Activated CD4-positive, alpha-beta T cell treated with anti-CD3 and anti-CD28 coated beads for 24 hours (primary cell): ENCODE measurements around the gene AMPD3.

Experiments
- DNase-seq, 2 donors: peaks; one replicate each; pipeline ENCODE4 v3.0.0-alpha.2; 2020; ENCODE audit warnings: low read depth in 2 of 2

Gene AMPD3

GRCh38 chr11:10488934-10489691 lies 34.0 kb downstream of the AMPD3 start:
- DNase-seq: no peak

GRCh38 chr11:10490032-10490397 lies 35.0 kb downstream of the AMPD3 start:
- no peak for DNase-seq

DNA sequence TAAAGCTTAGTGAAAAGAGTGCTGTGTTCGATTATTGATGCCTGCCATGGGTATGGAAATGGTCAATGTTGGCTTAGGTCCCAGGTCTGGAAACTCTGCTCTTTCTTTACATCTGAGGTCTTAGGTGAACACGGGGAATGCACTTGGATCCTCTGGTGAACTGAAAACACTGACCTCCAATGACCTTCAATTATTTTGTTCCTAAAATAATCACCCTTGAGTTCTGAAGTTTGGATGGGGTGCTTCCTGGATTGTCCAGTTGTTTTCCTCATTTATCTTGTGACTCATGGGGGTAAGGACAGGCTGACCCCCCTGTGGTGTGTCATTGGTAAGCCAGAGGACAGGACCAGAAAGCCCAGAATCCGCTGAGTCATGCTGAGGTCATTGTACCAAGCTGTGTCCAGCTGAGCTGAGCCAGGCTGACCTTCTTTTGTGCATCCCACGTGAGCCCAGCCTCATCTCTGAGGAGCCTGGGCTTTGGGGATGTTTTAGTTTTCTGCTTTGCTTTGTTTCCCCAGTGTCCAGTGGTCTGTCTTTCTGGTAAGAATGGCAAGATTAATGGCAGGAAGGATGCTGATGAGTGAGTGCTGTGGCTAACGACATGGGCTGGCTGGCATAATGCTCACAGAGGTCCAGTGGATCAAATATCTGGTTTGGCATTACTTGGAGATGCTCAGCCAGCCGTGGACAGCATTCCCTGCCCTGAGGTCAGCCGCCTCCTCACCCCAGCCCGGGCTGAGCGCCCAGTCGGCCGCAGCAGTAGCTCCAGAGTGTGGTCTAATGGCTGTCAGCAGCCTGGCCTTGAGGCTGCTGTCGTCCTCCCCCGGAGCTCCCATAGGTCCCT lies 35.6 kb downstream of the AMPD3 start:
- DNase-seq: no peak

GRCh38 chr11:10492084-10492483 lies 37.0 kb downstream of the AMPD3 start:
- DNase-seq: no peak

DNA sequence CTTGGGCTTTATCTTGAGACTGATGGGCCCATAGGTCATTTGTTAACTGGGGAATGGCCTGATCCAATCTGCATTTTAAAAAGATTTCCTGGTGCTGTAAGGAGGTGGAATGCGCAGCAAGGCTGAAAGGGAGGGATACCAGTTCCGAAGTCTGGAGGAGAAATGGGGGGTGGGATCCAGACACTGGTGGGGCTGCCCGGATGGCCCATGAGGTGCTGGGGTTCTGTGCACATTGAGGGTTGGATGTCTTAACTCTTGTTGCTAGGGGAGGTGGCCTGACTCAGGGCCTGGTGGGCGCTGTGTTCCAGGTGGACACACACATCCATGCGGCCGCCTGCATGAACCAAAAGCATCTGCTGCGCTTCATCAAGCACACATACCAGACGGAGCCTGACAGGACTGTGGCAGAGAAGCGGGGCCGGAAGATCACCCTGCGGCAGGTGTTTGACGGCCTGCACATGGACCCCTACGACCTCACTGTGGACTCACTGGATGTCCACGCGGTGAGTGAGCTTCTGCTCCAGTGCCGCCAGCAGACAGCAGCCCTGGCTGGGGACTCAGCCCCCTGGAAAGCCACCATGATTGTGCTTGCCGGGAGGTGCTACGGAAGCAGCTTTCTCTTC lies 38.1 kb downstream of the AMPD3 start:
- DNase-seq: no peak

DNA sequence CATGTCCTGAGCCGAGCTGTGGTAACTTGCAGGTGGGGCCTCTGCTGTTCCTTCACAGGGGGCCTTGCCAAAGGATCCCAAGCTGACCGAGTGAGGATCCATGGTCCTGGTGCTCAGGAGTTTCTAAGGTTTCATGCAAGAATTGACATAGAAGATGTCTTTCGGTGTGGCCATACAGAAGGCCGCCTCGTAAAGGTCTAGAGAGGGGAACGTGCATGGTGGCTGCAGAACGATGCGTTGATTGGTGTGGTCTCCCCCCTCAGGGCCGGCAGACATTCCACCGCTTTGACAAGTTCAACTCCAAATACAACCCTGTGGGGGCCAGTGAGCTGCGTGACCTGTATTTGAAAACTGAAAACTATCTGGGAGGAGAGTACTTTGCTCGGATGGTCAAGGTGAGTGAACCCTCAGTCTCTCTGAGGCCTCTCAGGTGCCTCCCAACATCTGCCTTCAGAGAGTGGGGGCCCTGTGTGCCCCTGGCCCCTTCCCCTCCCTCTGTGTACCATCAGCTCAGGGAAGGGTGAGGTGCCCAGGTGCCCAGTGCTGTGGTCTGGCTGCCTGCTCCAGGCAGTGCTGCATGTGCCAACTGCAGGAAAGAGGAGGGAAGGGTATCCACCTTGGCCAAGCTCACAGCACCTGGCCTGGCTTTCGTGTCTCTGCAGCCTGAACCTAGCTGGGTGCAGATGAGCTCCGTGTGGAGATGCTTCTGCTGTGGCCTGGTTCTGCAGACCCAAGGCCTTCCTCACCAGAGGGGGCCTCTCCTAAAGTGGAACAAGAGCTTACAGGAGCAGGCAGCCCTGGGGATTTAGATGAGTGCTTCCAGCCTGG lies 39.8 kb downstream of the AMPD3 start:
- DNase-seq: no peak

DNA sequence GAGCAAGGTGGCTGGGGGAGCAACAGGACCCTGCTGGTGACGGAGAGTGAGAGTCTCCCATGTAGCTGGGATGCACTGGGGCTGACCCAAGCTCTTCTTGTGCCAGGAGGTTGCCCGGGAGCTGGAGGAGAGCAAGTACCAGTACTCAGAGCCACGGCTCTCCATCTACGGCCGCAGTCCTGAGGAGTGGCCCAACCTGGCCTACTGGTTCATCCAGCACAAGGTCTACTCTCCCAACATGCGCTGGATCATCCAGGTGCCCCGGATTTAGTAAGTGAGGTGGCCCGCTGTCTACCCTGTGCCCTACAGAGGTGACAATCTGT lies 40.4 kb downstream of the AMPD3 start:
- no peak for DNase-seq

DNA sequence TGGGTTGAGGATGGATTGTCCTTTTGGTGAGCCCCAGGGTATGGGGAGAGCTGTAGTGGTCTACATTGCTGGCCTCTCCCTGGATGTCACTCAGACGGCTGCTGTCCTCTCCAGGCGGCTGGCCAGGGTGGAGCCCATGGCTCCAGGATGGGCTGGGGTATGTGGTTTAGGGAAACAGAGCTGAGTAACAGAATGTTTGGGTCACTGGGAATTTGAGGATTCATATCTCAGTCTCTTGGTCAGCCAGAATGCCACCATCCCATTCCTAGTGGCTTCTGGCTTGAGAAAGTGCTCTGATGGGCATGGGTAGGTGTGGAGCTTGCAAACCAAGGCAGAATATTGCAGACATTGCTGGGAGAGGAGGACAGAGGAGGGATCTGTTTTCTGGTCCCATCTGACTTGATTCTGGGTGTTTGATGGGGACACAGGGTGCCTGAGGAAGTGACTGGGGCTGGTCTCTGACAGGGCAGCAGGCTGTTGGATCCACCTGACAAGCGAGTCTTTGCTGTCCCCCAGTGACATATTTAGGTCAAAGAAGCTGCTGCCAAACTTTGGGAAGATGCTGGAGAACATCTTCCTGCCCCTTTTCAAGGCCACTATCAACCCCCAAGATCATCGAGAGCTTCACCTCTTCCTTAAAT lies 41.4 kb downstream of the AMPD3 start:
- DNase-seq: no peak

DNA sequence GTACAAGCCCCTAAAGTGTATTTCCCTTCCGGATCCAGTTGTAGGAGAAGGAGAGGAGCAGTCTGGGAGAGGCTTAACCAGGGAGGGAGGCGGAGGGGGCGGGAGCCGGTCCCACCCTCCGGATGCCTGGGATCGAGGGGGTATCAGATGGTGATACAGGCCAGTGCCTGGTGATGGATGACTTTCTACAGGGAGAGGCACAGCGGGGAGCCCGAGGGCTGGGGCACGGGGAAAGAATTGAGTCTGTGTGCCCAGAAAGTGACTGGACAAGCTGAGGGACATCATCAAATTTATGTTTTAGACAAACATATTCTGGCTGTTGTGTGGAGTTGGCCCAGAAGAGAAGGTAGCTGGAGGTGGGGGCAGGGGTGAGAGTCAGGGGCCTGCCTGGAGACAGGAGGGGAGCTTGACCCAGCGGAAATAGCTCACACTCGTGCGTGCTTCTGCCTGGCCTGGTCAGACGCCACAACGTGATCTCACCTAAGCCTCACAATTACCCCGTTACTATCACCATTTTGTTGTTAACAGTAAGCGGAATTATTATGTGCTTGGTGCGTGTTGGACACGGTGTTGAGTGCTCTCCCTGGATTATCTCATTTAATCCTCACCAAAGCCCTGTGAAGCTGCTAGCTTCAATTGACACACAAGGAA lies 42.4 kb downstream of the AMPD3 start:
- no peak for DNase-seq

DNA sequence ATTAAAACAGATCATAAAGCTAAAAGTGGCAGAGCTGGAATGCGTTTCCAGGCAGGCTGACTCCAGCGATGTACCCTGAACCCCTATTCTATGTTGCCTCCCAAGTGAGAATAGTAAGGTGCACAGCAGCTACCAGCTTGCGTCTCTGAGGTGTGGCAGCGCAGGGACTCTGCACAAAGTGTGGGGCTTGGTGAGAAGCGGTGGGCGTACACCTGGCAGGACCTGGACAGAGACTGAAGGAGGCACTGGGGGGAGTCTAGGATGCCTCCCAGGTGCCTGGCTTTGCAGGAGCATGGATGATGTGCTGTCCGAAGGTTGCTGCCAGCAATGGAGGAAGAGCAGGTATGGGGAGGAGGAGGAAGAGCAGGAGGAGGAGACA lies 42.9 kb downstream of the AMPD3 start:
- DNase-seq: no peak

DNA sequence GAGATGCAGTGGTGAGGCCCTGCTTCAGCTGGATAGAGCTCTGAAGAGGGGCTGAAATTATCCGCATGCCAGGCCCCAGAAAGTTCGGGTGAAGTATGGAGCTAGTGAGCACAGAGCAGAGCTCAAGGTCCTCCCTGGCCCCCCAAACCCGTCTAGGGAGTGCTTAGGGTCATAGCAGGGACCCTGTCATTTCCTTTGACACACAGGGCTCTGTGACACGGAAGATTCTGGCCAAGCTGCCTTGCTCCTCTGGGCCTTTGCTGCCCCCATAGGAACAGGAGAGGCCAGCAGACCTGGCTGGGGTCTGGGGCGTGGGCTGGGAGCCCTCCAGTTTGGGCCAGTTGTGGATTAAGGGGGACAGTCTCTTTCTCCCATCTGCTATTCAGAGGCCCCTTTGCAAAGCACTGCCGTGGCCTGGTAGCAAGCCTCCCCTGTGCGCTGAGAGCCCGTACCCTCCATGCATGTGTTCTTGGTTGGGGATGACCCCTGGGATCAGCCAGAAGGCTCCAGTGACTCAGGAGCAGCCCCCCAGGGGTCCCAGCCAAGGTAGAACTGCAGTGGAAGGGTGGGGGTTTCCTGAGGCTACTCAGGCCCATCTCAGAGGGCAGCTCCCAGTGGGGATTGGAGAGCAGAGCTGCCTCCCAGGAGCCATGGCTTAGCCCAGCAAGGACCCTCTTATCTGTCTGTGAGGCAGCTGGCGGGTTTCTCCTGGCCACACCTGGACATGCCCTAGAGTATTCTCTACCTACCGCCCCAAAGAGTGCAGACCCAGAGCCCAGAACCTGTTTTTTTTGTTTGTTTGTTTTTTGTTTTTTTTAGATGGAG lies 43.6 kb downstream of the AMPD3 start:
- no peak for DNase-seq

DNA sequence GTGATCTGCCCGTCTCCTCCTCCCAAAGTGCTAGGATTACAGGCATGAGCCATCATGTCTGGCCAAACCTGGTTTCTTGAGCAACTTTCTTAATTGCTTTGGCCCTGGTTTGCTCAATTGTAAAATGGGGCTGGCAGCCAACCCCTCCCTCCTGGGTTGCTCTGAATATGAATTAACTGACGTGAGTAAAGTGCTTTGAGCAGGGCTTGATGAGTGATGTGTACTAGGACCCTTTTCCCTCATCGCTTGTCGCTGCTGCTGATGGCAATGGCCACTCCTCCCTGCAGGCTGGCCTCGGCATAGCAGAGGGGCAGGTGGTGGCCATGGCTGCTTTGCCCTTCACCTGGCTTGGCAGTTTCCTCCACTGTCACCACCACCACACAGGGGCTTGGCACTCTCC lies 44.4 kb downstream of the AMPD3 start:
- DNase-seq: no peak

DNA sequence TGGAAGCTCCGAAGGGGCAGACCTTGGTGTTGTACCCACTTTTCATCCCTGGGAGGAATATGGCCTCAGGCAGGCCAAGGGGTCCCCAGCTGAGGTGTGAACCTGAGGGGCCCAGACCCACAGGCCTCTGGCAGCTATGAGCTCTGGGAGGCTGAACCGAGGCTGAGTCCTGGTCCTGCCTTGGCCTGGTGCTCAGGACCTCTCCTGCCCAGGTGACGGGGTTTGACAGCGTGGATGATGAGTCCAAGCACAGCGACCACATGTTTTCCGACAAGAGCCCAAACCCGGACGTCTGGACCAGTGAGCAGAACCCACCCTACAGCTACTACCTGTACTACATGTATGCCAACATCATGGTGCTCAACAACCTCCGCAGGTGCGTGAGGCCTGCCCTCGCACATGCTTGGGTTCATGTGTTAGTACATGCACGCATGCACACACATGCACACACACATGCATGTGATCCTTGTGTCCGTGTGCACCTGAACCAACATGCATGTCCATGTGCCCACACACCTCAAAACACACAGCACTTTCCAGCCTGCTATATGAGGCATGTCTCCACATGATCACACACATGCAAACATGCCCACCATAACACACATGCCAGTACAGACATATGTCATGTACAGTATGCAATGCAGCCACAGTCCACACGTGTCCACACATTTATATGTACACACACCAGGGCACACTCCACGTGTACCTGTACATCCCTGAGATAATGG lies 45.0 kb downstream of the AMPD3 start:
- DNase-seq: no peak

DNA sequence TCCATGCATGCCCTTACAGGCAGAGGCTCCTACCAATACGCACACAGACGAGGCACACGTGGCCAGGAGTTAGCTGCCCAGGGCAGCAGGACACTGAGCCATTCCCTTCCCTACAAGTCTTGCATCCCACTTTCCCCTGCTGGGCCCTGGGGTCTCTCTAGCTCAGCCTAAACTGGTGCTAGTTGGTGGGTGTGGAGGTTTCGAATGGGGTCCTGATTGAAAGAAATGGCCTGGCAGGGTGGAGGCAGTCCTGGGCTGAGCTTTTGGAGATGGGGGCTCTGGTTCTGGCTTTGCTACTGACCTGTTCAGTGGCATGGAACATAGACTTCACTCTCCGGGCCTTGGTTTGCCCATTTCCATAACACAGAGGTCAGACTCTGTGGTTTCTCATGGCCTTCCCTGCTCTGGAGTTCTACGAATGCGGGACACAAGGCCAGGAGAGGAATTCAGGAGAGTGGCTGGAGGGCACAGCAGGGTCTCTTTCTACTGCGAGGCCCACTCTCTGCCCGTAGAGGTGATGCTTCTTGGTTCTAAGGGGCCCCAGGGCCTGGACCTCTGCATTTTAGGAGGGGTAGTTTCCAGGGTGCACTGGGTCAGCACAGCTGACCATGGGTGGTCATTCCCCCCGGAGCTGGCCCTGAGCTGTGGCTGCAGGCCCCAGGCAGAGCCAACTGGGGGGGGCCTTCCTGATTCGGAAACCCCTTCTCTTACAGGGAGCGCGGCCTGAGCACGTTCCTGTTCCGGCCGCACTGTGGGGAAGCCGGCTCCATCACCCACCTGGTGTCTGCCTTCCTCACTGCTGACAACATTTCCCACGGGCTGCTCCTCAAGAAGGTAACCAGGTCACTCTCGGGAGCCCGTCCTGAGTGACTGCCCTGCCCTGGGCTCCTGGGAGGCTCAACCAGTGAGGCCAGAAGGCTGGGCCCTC lies 46.0 kb downstream of the AMPD3 start:
- DNase-seq: no peak

- no peak for DNase-seq
Measured at GRCh38 chr11:10502065-10502680, 47.1 kb downstream of the AMPD3 start.

DNA sequence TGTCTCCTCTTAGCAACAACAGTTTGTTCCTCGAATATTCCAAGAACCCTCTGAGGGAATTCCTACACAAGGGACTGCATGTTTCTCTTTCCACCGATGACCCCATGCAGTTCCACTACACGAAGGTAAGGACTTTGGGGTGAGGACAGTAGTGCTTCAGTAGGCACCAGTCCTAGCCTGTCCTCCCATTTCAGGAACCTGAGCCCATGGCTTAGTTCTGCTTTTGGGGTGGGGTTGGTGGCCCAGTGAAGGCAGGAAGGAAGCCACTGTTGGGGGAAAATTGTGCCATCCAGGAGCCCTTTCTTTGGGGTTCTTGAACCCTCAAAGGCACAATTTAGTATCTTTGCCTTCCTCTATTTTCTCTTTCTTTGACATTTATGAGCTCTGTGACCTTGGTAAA lies 47.7 kb downstream of the AMPD3 start:
- no peak for DNase-seq

- no peak for DNase-seq
Measured at GRCh38 chr11:10503221-10503620, 48.2 kb downstream of the AMPD3 start.
